H1 (cell line): ENCODE results near the gene ARHGEF6. TPM values are rescaled to one million over a fixed set of nuclear protein-coding genes. Genes with fewer than 3 reads are reported as not detected.

Experiments
- CTCF ChIA-PET: fragments of 300-600 bp; sonication (Branson Sonifier 250); formaldehyde crosslinking; loops from one replicate; lab custom pipeline; 2021; ENCODE audit not compliant: partially characterized antibody; lab: Charles Lee
- POLR2A ChIA-PET: fragments of 300-600 bp; sonication (Branson Sonifier 250); formaldehyde crosslinking; loops from one replicate; lab custom pipeline; 2021; ENCODE audit warnings: inconsistent platforms; ENCODE audit not compliant: partially characterized antibody; lab: Charles Lee
- DNase-seq, 2 experiments: peaks; one replicate each; pipeline versions ENCODE4 v3.0.0 to v3.0.0-alpha.2; 2010 to 2022; ENCODE audit warnings: low spot score in 2 of 2, low read depth in 1 of 2, mixed read lengths in 1 of 2
- FAIRE-seq: peaks from 2 replicates; lab custom pipeline; 2011; peaks lifted over from hg19 to GRCh38; lab: Jason Lieb, UNC
- H2AFZ ChIP-seq: 2 replicates; pipeline ENCODE4 v1.8.1; 2012; ENCODE audit warnings: low read length, inconsistent platforms
- H2AK5ac ChIP-seq: 2 replicates; pipeline ENCODE4 v1.6.1; 2013; ENCODE audit warnings: low read depth, low read length
- H2BK120ac ChIP-seq: replicated peaks from 2 replicates; pipeline ENCODE3; 2013; ENCODE audit warnings: low read depth, low read length, inconsistent platforms
- H2BK12ac ChIP-seq: 2 replicates; pipeline ENCODE4 v1.6.1; 2013; ENCODE audit warnings: low read depth, low read length
- H2BK15ac ChIP-seq: 2 replicates; pipeline ENCODE4 v1.6.1; 2013; ENCODE audit warnings: low read length
- H2BK20ac ChIP-seq: 2 replicates; pipeline ENCODE4 v1.6.1; 2013; ENCODE audit warnings: low read length
- H2BK5ac ChIP-seq: 2 replicates; pipeline ENCODE4 v1.6.1; 2013; ENCODE audit warnings: low read depth, low read length
- H3K14ac ChIP-seq: 2 replicates; pipeline ENCODE4 v1.6.1; 2013; ENCODE audit warnings: inconsistent platforms; ENCODE audit not compliant: insufficient read length
- H3K18ac ChIP-seq: 2 replicates; pipeline ENCODE4 v1.6.1; 2013; ENCODE audit warnings: low read length; ENCODE audit errors: extremely low read depth
- H3K23ac ChIP-seq: 2 replicates; pipeline ENCODE4 v1.6.1; 2013; ENCODE audit warnings: inconsistent platforms; ENCODE audit not compliant: insufficient read length
- H3K23me2 ChIP-seq: 2 replicates; pipeline ENCODE4 v1.6.1; 2013; ENCODE audit warnings: low read depth, low read length
- H3K27ac ChIP-seq: 2 replicates; pipeline ENCODE4 v1.6.1; 2011; ENCODE audit warnings: low read depth, low read length, inconsistent platforms
- H3K27me3 ChIP-seq, 4 experiments: replicated peaks in 1 of 4; 1 replicate in 1 of 4; 2 replicates in 3 of 4; pipeline versions ENCODE4 v1.6.1 to v1.8.1; 2011 to 2013; ENCODE audit warnings: low read length in 3 of 4, mild to moderate bottlenecking in 3 of 4, inconsistent platforms in 2 of 4, mixed read lengths in 2 of 4, moderate library complexity in 1 of 4; ENCODE audit not compliant: control insufficient read depth in 3 of 4, insufficient read depth in 3 of 4; ENCODE audit errors: extremely low read depth in 1 of 4
- H3K36me3 ChIP-seq, 4 experiments: 2 replicates each; pipeline versions ENCODE4 v1.6.1 to v1.8.1; 2011 to 2013; ENCODE audit warnings: mild to moderate bottlenecking in 4 of 4, low read length in 3 of 4, moderate library complexity in 2 of 4, control low read depth in 1 of 4, inconsistent platforms in 1 of 4; ENCODE audit not compliant: insufficient read depth in 4 of 4, control insufficient read depth in 2 of 4
- H3K4ac ChIP-seq: replicated peaks from 2 replicates; pipeline ENCODE3; 2013; ENCODE audit warnings: low read length, low read depth, mixed read lengths, inconsistent platforms; ENCODE audit not compliant: insufficient read length
- H3K4me1 ChIP-seq, 4 experiments: replicated peaks in 1 of 4; 1 replicate in 1 of 4; 2 replicates in 3 of 4; pipeline versions ENCODE4 v1.6.1 to v1.8.1; 2011 to 2013; ENCODE audit warnings: low read length in 3 of 4, inconsistent platforms in 2 of 4, mixed read lengths in 1 of 4; ENCODE audit not compliant: insufficient read depth in 4 of 4, control insufficient read depth in 3 of 4
- H3K4me2 ChIP-seq, 2 experiments: 2 replicates each; pipeline versions ENCODE4 v1.6.1 to v1.8.1; 2011 to 2013; ENCODE audit warnings: low read depth in 2 of 2, low read length in 2 of 2, control low read depth in 1 of 2, inconsistent platforms in 1 of 2, mild to moderate bottlenecking in 1 of 2; ENCODE audit not compliant: insufficient read depth in 1 of 2
- H3K4me3 ChIP-seq, 4 experiments: fragments of 200-600, 300-600 bp in 1 of 4; sonication (generic), shearing (Covaris generic), sonication (Bioruptor Twin) in 1 of 4; 2 replicates each; pipeline versions ENCODE4 v1.5.1 to v1.8.1; 2011 to 2016; ENCODE audit warnings: low read length in 4 of 4, low read depth in 3 of 4, control low read depth in 2 of 4, inconsistent platforms in 2 of 4, mild to moderate bottlenecking in 2 of 4, mixed read lengths in 1 of 4, moderate library complexity in 1 of 4; ENCODE audit not compliant: insufficient read depth in 2 of 4; ENCODE audit errors: extremely low read depth in 1 of 4
- H3K56ac ChIP-seq: replicated peaks from 2 replicates; pipeline ENCODE3; 2013; ENCODE audit warnings: low read depth, mild to moderate bottlenecking, mixed read lengths, low read length, inconsistent platforms; ENCODE audit not compliant: insufficient read length
- H3K79me1 ChIP-seq: 2 replicates; pipeline ENCODE4 v1.6.1; 2013; ENCODE audit warnings: low read depth, low read length, control low read depth
- H3K79me2 ChIP-seq, 2 experiments: 2 replicates each; pipeline versions ENCODE4 v1.6.1 to v1.8.1; 2012 to 2013; ENCODE audit warnings: low read length in 2 of 2, mild to moderate bottlenecking in 2 of 2, inconsistent platforms in 1 of 2; ENCODE audit not compliant: insufficient read depth in 2 of 2, control insufficient read depth in 1 of 2
- H3K9ac ChIP-seq, 4 experiments: replicated peaks in 1 of 4; 1 replicate in 1 of 4; 2 replicates in 3 of 4; pipeline versions ENCODE4 v1.6.1 to v1.8.1; 2011 to 2013; ENCODE audit warnings: low read depth in 3 of 4, low read length in 3 of 4, control low read depth in 2 of 4, mild to moderate bottlenecking in 2 of 4, moderate library complexity in 2 of 4, inconsistent platforms in 1 of 4; ENCODE audit errors: extremely low read depth in 1 of 4
- H3K9me3 ChIP-seq, 2 experiments: 2 replicates each; pipeline versions ENCODE4 v1.6.1 to v1.8.1; 2012 to 2013; ENCODE audit warnings: mild to moderate bottlenecking in 2 of 2, moderate library complexity in 2 of 2, control low read depth in 1 of 2, inconsistent platforms in 1 of 2, low read depth in 1 of 2, low read length in 1 of 2, mixed read lengths in 1 of 2; ENCODE audit not compliant: insufficient read depth in 2 of 2
- H4K20me1 ChIP-seq, 2 experiments: replicated peaks in 1 of 2; 2 replicates each; pipeline versions ENCODE3 to v1.8.1; 2011 to 2013; ENCODE audit warnings: inconsistent platforms in 2 of 2, low read length in 2 of 2, mild to moderate bottlenecking in 1 of 2; ENCODE audit not compliant: insufficient read depth in 2 of 2, control insufficient read depth in 1 of 2
- H4K5ac ChIP-seq: 2 replicates; pipeline ENCODE4 v1.6.1; 2013; ENCODE audit warnings: low read length, low read depth, mixed read lengths, inconsistent platforms; ENCODE audit not compliant: insufficient read length
- H4K8ac ChIP-seq: 2 replicates; pipeline ENCODE4 v1.8.0; 2013; ENCODE audit warnings: mild to moderate bottlenecking, moderate library complexity, low read length, inconsistent platforms; ENCODE audit not compliant: insufficient read depth; ENCODE audit errors: extremely low read depth
- H4K91ac ChIP-seq: replicated peaks from 2 replicates; pipeline ENCODE3; 2013; ENCODE audit warnings: low read length, mixed read lengths, inconsistent platforms; ENCODE audit not compliant: insufficient read length
- ATF2 ChIP-seq: IDR thresholded peaks from 2 replicates; pipeline ENCODE4 v1.6.1; 2012; ENCODE audit warnings: low read length, inconsistent platforms
- CBX5 ChIP-seq: fragments of 300-800, 300-1000 bp; sonication (generic); IDR thresholded peaks from 2 replicates; pipeline ENCODE4 v1.7.1; 2016; ENCODE audit warnings: antibody characterized with exemption, low read length, low read depth
- CREB1 ChIP-seq: IDR thresholded peaks from 2 replicates; pipeline ENCODE4 v1.6.1; 2012; ENCODE audit warnings: inconsistent platforms
- EZH2 ChIP-seq: fragments of 200-600 bp; sonication (generic); IDR thresholded peaks from 2 replicates; pipeline ENCODE4 v1.7.1; 2012; ENCODE audit warnings: low read depth, mild to moderate bottlenecking, moderate library complexity, low read length, inconsistent platforms; ENCODE audit not compliant: severe bottlenecking
- FOSL1 ChIP-seq: IDR thresholded peaks from 2 replicates; pipeline ENCODE4 v1.6.1; 2011; ENCODE audit warnings: mild to moderate bottlenecking, low read depth, low read length, moderate library complexity; ENCODE audit not compliant: insufficient read depth
- GTF2F1 ChIP-seq: IDR thresholded peaks from 2 replicates; pipeline ENCODE4 v1.6.1; 2012; ENCODE audit warnings: low read depth, low read length, improper control_type of control experiment, borderline replicate concordance
- KDM5A ChIP-seq: fragments of 200-600 bp; IDR thresholded peaks from 2 replicates; pipeline ENCODE4 v1.7.1; 2012; ENCODE audit warnings: mild to moderate bottlenecking, low read length, inconsistent platforms, mixed read lengths
- NRF1 ChIP-seq: IDR thresholded peaks from 2 replicates; pipeline ENCODE4 v1.6.1; 2011; ENCODE audit warnings: mild to moderate bottlenecking, low read depth, low read length, improper control_type of control experiment
- SP2 ChIP-seq: IDR thresholded peaks from 2 replicates; pipeline ENCODE4 v1.6.1; 2012; ENCODE audit warnings: mild to moderate bottlenecking, low read length, inconsistent platforms
- SP4 ChIP-seq: IDR thresholded peaks from 2 replicates; pipeline ENCODE4 v1.6.1; 2012; ENCODE audit warnings: low read length, inconsistent platforms
- SRF ChIP-seq: IDR thresholded peaks from 2 replicates; pipeline ENCODE4 v1.6.1; 2011; ENCODE audit warnings: mild to moderate bottlenecking, low read depth, low read length, moderate library complexity
- TAF1 ChIP-seq: IDR thresholded peaks from 2 replicates; pipeline ENCODE4 v1.6.1; 2011; ENCODE audit warnings: mild to moderate bottlenecking, low read depth, low read length
- TCF12 ChIP-seq: IDR thresholded peaks from 2 replicates; pipeline ENCODE4 v1.6.1; 2011; ENCODE audit warnings: low read depth, mild to moderate bottlenecking, low read length
- ZNF274 ChIP-seq: IDR thresholded peaks from 2 replicates; pipeline ENCODE4 v1.7.0; 2012; ENCODE audit warnings: low read length, borderline replicate concordance; ENCODE audit errors: extremely low read depth
- WGBS, 2 experiments: shearing (Covaris generic) in 1 of 2; methylation state at CpG; one replicate each; pipeline versions ENCODE4 v1.1.6 to v1.1.7; 2013 to 2015; ENCODE audit warnings: low lambda C conversion rate in 2 of 2, mixed read lengths in 2 of 2, inconsistent platforms in 1 of 2, low coverage in 1 of 2, missing lambda C conversion rate in 1 of 2; ENCODE audit not compliant: insufficient replicate concordance in 2 of 2, insufficient coverage in 1 of 2, insufficient read length in 1 of 2; ENCODE audit errors: extremely low coverage in 1 of 2, missing lambda C conversion rate in 1 of 2; 5-methylcytosine and 5-hydroxymethylcytosine counted together
- polyA plus RNA-seq, 7 experiments: library from polyadenylated mRNA; depleted of rRNA in 3 of 7; stranded (reverse) in 5 of 7; unstranded in 2 of 7; fragments of >200 nt in 5 of 7; fragments of 200-250 nt in 2 of 7; gene quantifications; 1 replicate in 5 of 7; 2 replicates in 1 of 7; 4 replicates in 1 of 7; pipeline versions ENCODE4 v1.2.1 to v1.2.3, GENCODE V29; 2011 to 2013; ENCODE audit warnings: missing spikeins in 2 of 7, mixed read lengths in 2 of 7
- total RNA-seq: library from RNA; stranded (reverse); fragmentation: NEBNext Ultra II Directional; extraction: Animal tissue kit (Norgen Biotek cat#: 25700); gene quantifications from 2 replicates; pipeline ENCODE4 v1.2.1, GENCODE V29; 2021

ARHGEF6 gene
- total and polyA plus RNA-seq, 2 of the 8 experiments (the other 6 are each of a cell fraction or from before 2014, with no cell fraction given): 3.6 to 3.7 TPM

DNA sequence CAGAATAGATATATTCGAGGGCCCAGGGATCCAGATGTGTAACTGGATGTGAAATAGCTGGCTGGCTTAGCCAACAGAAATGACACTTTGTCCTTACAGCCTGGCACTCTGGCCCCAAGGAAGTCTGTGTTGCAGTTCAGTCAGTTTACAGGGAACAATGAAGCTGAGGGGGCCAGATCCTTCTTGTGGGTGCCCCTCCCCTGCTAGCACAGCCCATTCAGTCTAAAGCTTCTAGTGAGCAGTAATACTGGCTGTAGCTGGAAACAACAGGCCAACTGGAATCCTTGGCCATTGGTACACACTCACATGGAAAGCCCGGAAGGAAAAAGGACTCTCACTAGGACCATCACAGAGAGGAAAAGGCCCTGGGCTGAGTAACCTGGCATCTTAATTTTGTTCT, 155.5 kb downstream of the ARHGEF6 start:
- DNase-seq (no peak), FAIRE-seq (no peak)
- Histone ChIP-seq H2AFZ (no peak overlapping the region), H3K18ac (no peak overlapping the region), H3K23ac (no peak overlapping the region), H3K9me3 (no peaks in the 10 kb centered on the region), H3K79me1 (no peaks in the 10 kb centered on the region), H4K8ac (no peak overlapping the region), H3K4me1 (no peaks in the 10 kb centered on the region), H3K4ac (no peak overlapping the region), H2BK5ac (no peak overlapping the region), H2BK20ac (no peak overlapping the region), H3K9ac (no peak overlapping the region), H3K36me3 (no peaks in the 10 kb centered on the region), H4K20me1 (no peaks in the 10 kb centered on the region), H2AK5ac (no peak overlapping the region), H3K79me2 (no peaks in the 10 kb centered on the region), H3K4me2 (no peak overlapping the region), H3K56ac (no peak overlapping the region), H2BK12ac (no peak overlapping the region), H3K27ac (no peak overlapping the region), H2BK120ac (no peak overlapping the region), H3K23me2 (no peaks in the 10 kb centered on the region), H3K27me3 (no peaks in the 10 kb centered on the region), H2BK15ac (no peak overlapping the region), H4K91ac (no peak overlapping the region), H3K4me3 (no peak overlapping the region), H4K5ac (no peak overlapping the region), H3K14ac (no peak overlapping the region)
- CTCF ChIA-PET: interaction anchor here (1.9 kb wide), 1 partner anchor 70 kb away, joined by 4 read pairs; no protein-coding TSS in a partner anchor
- POLR2A ChIA-PET: no interaction called here
- 94% methylated on average over 2 of the region's 2 CpGs; no CpG with 5 or more reads in 1 of the 2 experiments for WGBS, 2 experiments
- TF ChIP-seq TCF12 (no peak), SP4 (no peak), TAF1 (no peak), EZH2 (no peak), ATF2 (no peak), SP2 (no peak), GTF2F1 (no peak), KDM5A (no peak), NRF1 (no peak), CBX5 (no peak), CREB1 (no peak), ZNF274 (no peak), FOSL1 (no peak), SRF (no peak)
